Muscle of arm (tissue), 12 donors: Measurements from ENCODE around the gene CXCR3. TPM values are rescaled to one million over a fixed set of nuclear protein-coding genes. Genes with fewer than 3 reads are reported as not detected.

Experiments used
- polyA plus RNA-seq, 12 donors: library from polyadenylated mRNA; unstranded; fragments of 120-200 nt; gene quantifications; one replicate each; pipeline ENCODE4 v1.2.1, GENCODE V29; 2013; ENCODE audit not compliant: insufficient read length in 12 of 12

Gene CXCR3
- polyA plus RNA-seq, 12 donors = 0.10 to 0.74 (median 0.15) TPM; not detected in 6

Other genes starting within 250 kb of the CXCR3 start
- gene OGT, start 85.4 kb downstream of the CXCR3 start, polyA plus RNA-seq = 100 to 1,000 TPM in 8 of 12 donors, 10 to 100 TPM in 3, not detected in 1; 81.4 to 226 (median 133) TPM
- gene GCNA, start 40.1 kb downstream of the CXCR3 start, polyA plus RNA-seq = 1 to 10 TPM in 10 of 12 donors, not detected in 2; 1.5 to 3.8 (median 2.2) TPM
- not detected for gene CXorf49, start 99.8 kb upstream of the CXCR3 start, polyA plus RNA-seq
- gene CXorf49B, start 144.8 kb upstream of the CXCR3 start, polyA plus RNA-seq = not detected